CD14-positive monocyte (primary cell): ENCODE measurements around the gene CFAP57. TPM values are rescaled to one million over a fixed set of nuclear protein-coding genes. Genes with fewer than 3 reads are reported as not detected.

ENCODE experiments used
- DNase-seq, 3 donors: peaks; one replicate each; pipeline ENCODE4 v3.0.0-alpha.2; 2011 to 2022
- H2AFZ ChIP-seq: 2 replicates; pipeline ENCODE4 v1.6.0; 2012; ENCODE audit warnings: mild to moderate bottlenecking, low read depth, low read length, inconsistent platforms; ENCODE audit not compliant: insufficient read depth, poor library complexity, severe bottlenecking
- H3K27ac ChIP-seq, 2 donors: 1 replicate in 1 of 2; 2 replicates in 1 of 2; pipeline ENCODE4 v1.5.1; 2012 to 2013; ENCODE audit warnings: low read length in 2 of 2, control low read depth in 1 of 2, inconsistent platforms in 1 of 2, low read depth in 1 of 2, mild to moderate bottlenecking in 1 of 2
- H3K27me3 ChIP-seq, 2 donors: one replicate each; pipeline versions ENCODE4 v1.6.0 to v1.6.1; 2011 to 2013; ENCODE audit warnings: low read length in 2 of 2; ENCODE audit not compliant: control insufficient read depth in 2 of 2, insufficient read depth in 2 of 2
- H3K36me3 ChIP-seq, 2 donors: replicated peaks in 1 of 2; 1 replicate in 1 of 2; 2 replicates in 1 of 2; pipeline versions ENCODE4 v1.5.1 to v1.6.1; 2012 to 2013; ENCODE audit warnings: low read length in 2 of 2, control low read depth in 1 of 2, inconsistent platforms in 1 of 2, mild to moderate bottlenecking in 1 of 2; ENCODE audit not compliant: insufficient read depth in 2 of 2, control insufficient read depth in 1 of 2
- H3K4me1 ChIP-seq, 2 donors: 1 replicate in 1 of 2; 2 replicates in 1 of 2; pipeline versions ENCODE4 v1.5.1 to v1.6.1; 2012 to 2013; ENCODE audit warnings: low read length in 2 of 2, control low read depth in 1 of 2, inconsistent platforms in 1 of 2, mild to moderate bottlenecking in 1 of 2, moderate library complexity in 1 of 2; ENCODE audit not compliant: insufficient read depth in 2 of 2, control insufficient read depth in 1 of 2
- H3K4me2 ChIP-seq: replicated peaks from 2 replicates; pipeline ENCODE3; 2012; ENCODE audit warnings: low read length, moderate library complexity, mild to moderate bottlenecking; ENCODE audit not compliant: poor library complexity, severe bottlenecking; ENCODE audit errors: extremely low read depth
- H3K4me3 ChIP-seq, 3 experiments: fragments of 200-600 bp in 1 of 3; sonication (generic) in 1 of 3; replicated peaks in 1 of 3; 1 replicate in 2 of 3; 2 replicates in 1 of 3; pipeline ENCODE4 v1.5.1; 2011 to 2013; ENCODE audit warnings: low read length in 3 of 3, mild to moderate bottlenecking in 3 of 3, control low read depth in 2 of 3, low read depth in 2 of 3, inconsistent platforms in 1 of 3, moderate library complexity in 1 of 3
- H3K79me2 ChIP-seq: 2 replicates; pipeline ENCODE4 v1.6.0; 2012; ENCODE audit warnings: mild to moderate bottlenecking, control low read depth, inconsistent platforms, low read length, moderate library complexity; ENCODE audit not compliant: insufficient read depth
- H3K9ac ChIP-seq: 2 replicates; pipeline ENCODE4 v1.6.0; 2017; ENCODE audit warnings: low read length, mild to moderate bottlenecking; ENCODE audit not compliant: insufficient read depth, poor library complexity, severe bottlenecking
- H3K9me3 ChIP-seq, 2 donors: replicated peaks in 1 of 2; 1 replicate in 1 of 2; 2 replicates in 1 of 2; pipeline versions ENCODE4 v1.5.1 to v1.6.1; 2012 to 2013; ENCODE audit warnings: low read length in 2 of 2, control low read depth in 1 of 2; ENCODE audit not compliant: control insufficient read depth in 1 of 2, insufficient read depth in 1 of 2
- H4K20me1 ChIP-seq: 2 replicates; pipeline ENCODE4 v1.6.0; 2012; ENCODE audit warnings: mild to moderate bottlenecking, low read length, control low read depth, moderate library complexity; ENCODE audit not compliant: insufficient read depth
- H3K27ac Mint-ChIP-seq, 7 donors: one replicate each; pipeline ENCODE4 v1.8.0; 2020; ENCODE audit warnings: mild to moderate bottlenecking in 7 of 7, mixed read lengths in 7 of 7, moderate library complexity in 6 of 7, inconsistent platforms in 2 of 7
- H3K27me3 Mint-ChIP-seq, 3 donors: one replicate each; pipeline ENCODE4 v1.8.0; 2021 to 2022; ENCODE audit warnings: low read depth in 3 of 3, mild to moderate bottlenecking in 3 of 3, mixed read lengths in 3 of 3, moderate library complexity in 3 of 3, inconsistent platforms in 1 of 3
- H3K36me3 Mint-ChIP-seq, 2 donors: one replicate each; pipeline ENCODE4 v1.8.0; 2020; ENCODE audit warnings: mixed read lengths in 2 of 2, inconsistent platforms in 1 of 2, mild to moderate bottlenecking in 1 of 2
- H3K4me1 Mint-ChIP-seq: one replicate; pipeline ENCODE4 v1.8.0; 2020; ENCODE audit warnings: mild to moderate bottlenecking, mixed read lengths
- H3K4me3 Mint-ChIP-seq, 2 donors: one replicate each; pipeline ENCODE4 v1.8.0; 2020; ENCODE audit warnings: mild to moderate bottlenecking in 2 of 2, mixed read lengths in 2 of 2, moderate library complexity in 1 of 2
- H3K9me3 Mint-ChIP-seq, 7 donors: one replicate each; pipeline ENCODE4 v1.8.0; 2020 to 2022; ENCODE audit warnings: mixed read lengths in 7 of 7, mild to moderate bottlenecking in 6 of 7, moderate library complexity in 6 of 7, inconsistent platforms in 2 of 7
- CTCF ChIP-seq: fragments of 200-600 bp; IDR thresholded peaks from one replicate; pipeline ENCODE4 v1.8.0; 2022; ENCODE audit warnings: antibody characterized with exemption, mild to moderate bottlenecking
- WGBS: methylation state at CpG from one replicate; pipeline ENCODE4 v1.1.5; 2013; ENCODE audit warnings: missing lambda C conversion rate; ENCODE audit not compliant: insufficient coverage; 5-methylcytosine and 5-hydroxymethylcytosine counted together
- intact Hi-C, 2 donors: fragments of 100-400 bp; cut with micrococcal nuclease; formaldehyde crosslinking; loops; one replicate each; pipeline versions ENCODE4 v1.15.0 to v1.15.1; 2023
- polyA plus RNA-seq, 3 donors: library from polyadenylated mRNA; depleted of rRNA in 1 of 3; unstranded in 2 of 3; stranded (reverse) in 1 of 3; fragments of 300-500 nt in 2 of 3; fragments of >200 nt in 1 of 3; fragmentation: Illumina TruSeq in 2 of 3; gene quantifications; 1 replicate in 2 of 3; 2 replicates in 1 of 3; pipeline ENCODE4 v1.2.3, GENCODE V29; 2012 to 2021

The CFAP57 gene
- polyA plus RNA-seq, 3 donors: 0.01 to 0.05 TPM; not detected in 1

- WGBS: 93% methylated on average over 10 of the region's 15 CpGs
- Histone ChIP-seq H3K4me3 (no peak overlapping the region), H3K36me3 (no peaks in the 10 kb centered on the region), H3K27me3 (no peaks in the 10 kb centered on the region), H3K9ac (no peak overlapping the region), H3K4me2 (no peak overlapping the region), H3K79me2 (no peaks in the 10 kb centered on the region), H3K27ac (no peak overlapping the region), H3K4me1 (no peaks in the 10 kb centered on the region), H2AFZ (no peak overlapping the region), H4K20me1 (no peaks in the 10 kb centered on the region), H3K9me3 (no peaks in the 10 kb centered on the region)
- Mint-ChIP-seq H3K27me3 (peaks cover 0 to 5% (median 4%) of the 10 kb centered on the region in 3 donors), H3K4me3 (no peak overlapping the region), H3K27ac (no peak overlapping the region), H3K36me3 (no peaks in the 10 kb centered on the region), H3K4me1 (peaks cover 2% of the 10 kb centered on the region), H3K9me3 (no peaks in the 10 kb centered on the region)
- no peak for TF ChIP-seq CTCF
- intact Hi-C loops: no loop called here
- no peak for DNase-seq
Observed at GRCh38 chr1:43282220-43283195, 110.4 kb downstream of the CFAP57 start.

GRCh38 chr1:43284065-43284464, 111.9 kb downstream of the CFAP57 start:
- no peak overlapping the region for H3K4me3 Mint-ChIP-seq
- H3K9me3 Mint-ChIP-seq: no peaks in the 10 kb centered on the region
- Histone ChIP-seq H3K36me3 (no peaks in the 10 kb centered on the region), H4K20me1 (no peaks in the 10 kb centered on the region), H3K4me3 (no peak overlapping the region), H3K4me2 (no peak overlapping the region), H2AFZ (no peak overlapping the region), H3K79me2 (no peaks in the 10 kb centered on the region), H3K9me3 (no peaks in the 10 kb centered on the region), H3K27me3 (no peaks in the 10 kb centered on the region), H3K4me1 (no peaks in the 10 kb centered on the region), H3K27ac (no peak overlapping the region), H3K9ac (no peak overlapping the region)
- TF ChIP-seq CTCF: no peak
- no peak overlapping the region for H3K27ac Mint-ChIP-seq
- peaks cover 2% of the 10 kb centered on the region for H3K4me1 Mint-ChIP-seq
- intact Hi-C loops: no loop called here
- H3K36me3 Mint-ChIP-seq: no peaks in the 10 kb centered on the region
- no CpG with 5 or more reads among the region's 3 CpGs for WGBS
- DNase-seq: no peak
- H3K27me3 Mint-ChIP-seq: peaks cover 2 to 4% (median 4%) of the 10 kb centered on the region in 3 donors
